HG03432 (cell line): ENCODE measurements around the gene HKDC1.
A peak's percentile ranks its signal among the peaks of the same experiment; 100 is the strongest.

Experiments used
- ATAC-seq: cut with Tn5 transposase; IDR thresholded peaks from one replicate; pipeline ENCODE4 v1.9.1; 2021; ENCODE audit warnings: mild to moderate bottlenecking, moderate library complexity; ENCODE audit not compliant: unreplicated experiment

HKDC1 gene

GRCh38 chr10:69216577-69217118 is 3.5 kb upstream of the HKDC1 start:
- ATAC-seq: no peak

- no peak for ATAC-seq
Measured at GRCh38 chr10:69217119-69217754, 2.9 kb upstream of the HKDC1 start.

- no peak for ATAC-seq
Measured at GRCh38 chr10:69218831-69219230, 1.3 kb upstream of the HKDC1 start.

GRCh38 chr10:69220507-69220906 is 375 bp downstream of the HKDC1 start:
- no peak for ATAC-seq

GRCh38 chr10:69222157-69223027 is 2.3 kb downstream of the HKDC1 start:
- ATAC-seq: peak; percentile 96

GRCh38 chr10:69223028-69223342 is 2.9 kb downstream of the HKDC1 start:
- peak; percentile 5 for ATAC-seq

GRCh38 chr10:69224862-69225657 is 4.9 kb downstream of the HKDC1 start:
- ATAC-seq: no peak

GRCh38 chr10:69225681-69226080 is 5.5 kb downstream of the HKDC1 start:
- no peak for ATAC-seq

- ATAC-seq: no peak
Measured at GRCh38 chr10:69226919-69227450, 6.9 kb downstream of the HKDC1 start.

- ATAC-seq: no peak
Measured at GRCh38 chr10:69228151-69228550, 8.0 kb downstream of the HKDC1 start.

- no peak for ATAC-seq
Measured at GRCh38 chr10:69229616-69229916, 9.4 kb downstream of the HKDC1 start.

- ATAC-seq: no peak
Measured at GRCh38 chr10:69230128-69230527, 10.0 kb downstream of the HKDC1 start.

- ATAC-seq: no peak
Measured at GRCh38 chr10:69232252-69232651, 12.1 kb downstream of the HKDC1 start.

- no peak for ATAC-seq
Measured at GRCh38 chr10:69232736-69233480, 12.8 kb downstream of the HKDC1 start.

- no peak for ATAC-seq
Measured at GRCh38 chr10:69234447-69234846, 14.3 kb downstream of the HKDC1 start.

- ATAC-seq: peak; percentile 89
Measured at GRCh38 chr10:69237528-69238159, 17.5 kb downstream of the HKDC1 start.

- ATAC-seq: no peak
Measured at GRCh38 chr10:69239136-69239535, 19.0 kb downstream of the HKDC1 start.

GRCh38 chr10:69239816-69240434 is 19.8 kb downstream of the HKDC1 start:
- ATAC-seq: no peak

- ATAC-seq: no peak
Measured at GRCh38 chr10:69240455-69240854, 20.3 kb downstream of the HKDC1 start.

GRCh38 chr10:69241575-69241974 is 21.4 kb downstream of the HKDC1 start:
- ATAC-seq: no peak
